ENCODE data around the gene MAFF.
A peak's percentile ranks its signal among the peaks of the same experiment; 100 is the strongest.

MAFF gene

GRCh38 chr22:38250643-38251340 lies 49.0 kb downstream of the MAFF start:
- Histone ChIP-seq H3K4me3 (ENCODE audit: low read depth in 1 of 2, low read length in 1 of 2) (no peak overlapping the region), H3K9me3 (no peaks in the 10 kb centered on the region), H3K27ac (peak overlapping the region; percentile 56), H3K36me3 (peaks cover 20% of the 10 kb centered on the region), H3K27me3 (no peaks in the 10 kb centered on the region), H3K4me1 (ENCODE audit: control insufficient read depth in 1 of 2, insufficient read depth in 1 of 2, low read depth in 1 of 2, low read length in 1 of 2) (peaks cover 0 to 12% of the 10 kb centered on the region in 2 experiments)
- no peak for TF ChIP-seq CTCF (IDR thresholded peaks at IDR 0.05)

- Histone ChIP-seq H3K27me3 (no peaks in the 10 kb centered on the region), H3K27ac (peak overlapping the region; percentile 56)
- no peak for TF ChIP-seq CTCF (IDR thresholded peaks at IDR 0.05)
These were observed 49.5 kb downstream of the MAFF start for GRCh38 chr22:38251341-38251692.

GRCh38 chr22:38255697-38256096 lies 53.9 kb downstream of the MAFF start:
- Histone ChIP-seq H3K9me3 (no peaks in the 10 kb centered on the region), H3K27me3 (no peaks in the 10 kb centered on the region), H3K4me3 (ENCODE audit: low read depth in 1 of 2, low read length in 1 of 2) (no peak overlapping the region), H3K27ac (no peak overlapping the region), H3K4me1 (ENCODE audit: control insufficient read depth in 1 of 2, insufficient read depth in 1 of 2, low read depth in 1 of 2, low read length in 1 of 2) (peaks cover 35 to 51% of the 10 kb centered on the region in 2 experiments), H3K36me3 (no peaks in the 10 kb centered on the region)
- TF ChIP-seq CTCF (IDR thresholded peaks at IDR 0.05): no peak

More at GRCh38 chr22:38251341-38251692, 49.5 kb downstream of the MAFF start:
- H3K9me3 ChIP-seq: no peaks in the 10 kb centered on the region
- H3K36me3 ChIP-seq: peaks cover 15% of the 10 kb centered on the region
- H3K4me1 ChIP-seq (ENCODE audit: control insufficient read depth in 1 of 2, insufficient read depth in 1 of 2, low read depth in 1 of 2, low read length in 1 of 2): peaks cover under 1 to 14% of the 10 kb centered on the region in 2 experiments
- no peak overlapping the region for H3K4me3 ChIP-seq (ENCODE audit: low read depth in 1 of 2, low read length in 1 of 2)

GRCh38 chr22:38257181-38257580 lies 55.4 kb downstream of the MAFF start:
- peaks cover 45 to 55% of the 10 kb centered on the region in 2 experiments for H3K4me1 ChIP-seq (ENCODE audit: control insufficient read depth in 1 of 2, insufficient read depth in 1 of 2, low read depth in 1 of 2, low read length in 1 of 2)
- H3K27ac ChIP-seq: no peak overlapping the region

GRCh38 chr22:38257650-38258250 lies 56.0 kb downstream of the MAFF start:
- Histone ChIP-seq H3K27ac (peak overlapping the region; percentile 45), H3K4me1 (ENCODE audit: control insufficient read depth in 1 of 2, insufficient read depth in 1 of 2, low read depth in 1 of 2, low read length in 1 of 2) (peaks cover 45 to 61% of the 10 kb centered on the region in 2 experiments), H3K27me3 (no peaks in the 10 kb centered on the region), H3K36me3 (no peaks in the 10 kb centered on the region), H3K4me3 (ENCODE audit: low read depth in 1 of 2, low read length in 1 of 2) (no peak overlapping the region), H3K9me3 (no peaks in the 10 kb centered on the region)
- TF ChIP-seq CTCF (IDR thresholded peaks at IDR 0.05): no peak

More at GRCh38 chr22:38257181-38257580, 55.4 kb downstream of the MAFF start:
- Histone ChIP-seq H3K9me3 (no peaks in the 10 kb centered on the region), H3K27me3 (no peaks in the 10 kb centered on the region), H3K36me3 (no peaks in the 10 kb centered on the region), H3K4me3 (ENCODE audit: low read depth in 1 of 2, low read length in 1 of 2) (no peak overlapping the region)
- no peak for TF ChIP-seq CTCF (IDR thresholded peaks at IDR 0.05)

Measured in neutrophil (primary cell).